HepG2 (cell line): ENCODE results near the gene ARL5C. TPM values are rescaled to one million over a fixed set of nuclear protein-coding genes. Genes with fewer than 3 reads are reported as not detected.

Experiments
- ATAC-seq: fragments of 200-7000 bp; cut with Tn5 transposase; 3 replicates; pipeline ENCODE4 v1.9.1; 2020; ENCODE audit warnings: mild to moderate bottlenecking, moderate library complexity
- BruUV-seq: library from RNA; stranded (reverse); fragments of 400-500 nt; replicated peaks from 2 replicates; lab custom pipeline; 2021; lab: Mats Ljungman, UMichigan
- CTCF ChIA-PET: fragments of 300-600 bp; formaldehyde crosslinking; extraction: SDS; loops from one replicate; lab custom pipeline; 2021; ENCODE audit warnings: low total read pairs, inconsistent platforms, low intra/inter-chr PET ratio; lab: Yijun Ruan, JAX
- POLR2A ChIA-PET: fragments of 350-600 bp; sonication (Branson Sonifier 250); formaldehyde crosslinking; loops from one replicate; lab custom pipeline; 2020; ENCODE audit warnings: antibody characterized with exemption, inconsistent platforms; lab: Yijun Ruan, JAX
- DNase-seq: peaks from one replicate; pipeline ENCODE4 v3.0.0-alpha.2; 2015; ENCODE audit warnings: low spot score
- FAIRE-seq: peaks from 3 replicates; lab custom pipeline; 2011; peaks lifted over from hg19 to GRCh38; lab: Jason Lieb, UNC
- H2AFZ ChIP-seq: one replicate; pipeline ENCODE4 v1.6.1; 2011; ENCODE audit warnings: low read length, inconsistent platforms
- H3K27ac ChIP-seq: fragments of 300-600 bp; 3 replicates; pipeline ENCODE4 v1.8.0; 2011; ENCODE audit warnings: mixed run types, mild to moderate bottlenecking, mixed read lengths, low read length, inconsistent platforms; ENCODE audit not compliant: insufficient read depth; ENCODE audit errors: extremely low read length
- H3K27me3 ChIP-seq, 2 experiments: fragments of 200-600 bp in 1 of 2; 2 replicates in 1 of 2; 3 replicates in 1 of 2; pipeline versions ENCODE4 v1.6.0 to v1.8.0; 2011; ENCODE audit warnings: low read length in 2 of 2, mild to moderate bottlenecking in 2 of 2, moderate library complexity in 2 of 2, inconsistent platforms in 1 of 2; ENCODE audit not compliant: insufficient read depth in 2 of 2, control insufficient read depth in 1 of 2
- H3K36me3 ChIP-seq, 2 experiments: fragments of 200-600 bp in 1 of 2; replicated peaks in 1 of 2; 2 replicates in 1 of 2; 3 replicates in 1 of 2; pipeline versions ENCODE4 v1.5.1 to v1.8.0; 2011; ENCODE audit warnings: low read length in 2 of 2, inconsistent platforms in 1 of 2; ENCODE audit not compliant: insufficient read depth in 2 of 2, control insufficient read depth in 1 of 2
- H3K4me1 ChIP-seq: 2 replicates; pipeline ENCODE4 v1.5.1; 2012; ENCODE audit warnings: low read length, inconsistent platforms; ENCODE audit not compliant: insufficient read depth
- H3K4me2 ChIP-seq: 2 replicates; pipeline ENCODE4 v1.6.0; 2011; ENCODE audit warnings: low read depth, low read length, inconsistent platforms
- H3K4me3 ChIP-seq, 3 experiments: fragments of 200-600 bp in 1 of 3; sonication (generic), shearing (Covaris generic) in 1 of 3; replicated peaks in 1 of 3; 2 replicates each; pipeline ENCODE4 v1.5.1; 2011 to 2016; ENCODE audit warnings: low read length in 3 of 3, inconsistent platforms in 2 of 3, low read depth in 2 of 3, mild to moderate bottlenecking in 2 of 3, control low read depth in 1 of 3, mixed read lengths in 1 of 3; ENCODE audit not compliant: insufficient read depth in 1 of 3
- H3K79me2 ChIP-seq: one replicate; pipeline ENCODE4 v1.6.1; 2011; ENCODE audit warnings: low read length, inconsistent platforms; ENCODE audit not compliant: insufficient read depth
- H3K9ac ChIP-seq: 2 replicates; pipeline ENCODE4 v1.6.0; 2011; ENCODE audit warnings: mild to moderate bottlenecking, low read depth, low read length, inconsistent platforms; ENCODE audit not compliant: insufficient read depth
- H3K9me3 ChIP-seq: 2 replicates; pipeline ENCODE4 v1.5.1; 2012; ENCODE audit warnings: mild to moderate bottlenecking, low read length
- H4K20me1 ChIP-seq: 2 replicates; pipeline ENCODE4 v1.6.0; 2011; ENCODE audit warnings: inconsistent platforms, mild to moderate bottlenecking, low read length, moderate library complexity; ENCODE audit not compliant: insufficient read depth
- AFF4 ChIP-seq: sonication (generic); formaldehyde crosslinking; IDR thresholded peaks from 2 replicates; pipeline ENCODE4 v1.4.0; 2020; ENCODE audit warnings: missing genetic modification reagents
- CREB3 ChIP-seq: sonication (generic); formaldehyde crosslinking; IDR thresholded peaks from 2 replicates; pipeline ENCODE4 v1.5.0; 2020; ENCODE audit warnings: missing genetic modification reagents
- DBP ChIP-seq: sonication (generic); formaldehyde crosslinking; IDR thresholded peaks from 2 replicates; pipeline ENCODE4 v1.4.0; 2020; ENCODE audit warnings: missing genetic modification reagents; ENCODE audit errors: not compliant biosample characterization
- HHEX ChIP-seq: IDR thresholded peaks from 2 replicates; pipeline ENCODE4 v1.6.1; 2016; ENCODE audit warnings: control low read depth
- PAF1 ChIP-seq: IDR thresholded peaks from 2 replicates; pipeline ENCODE4 v1.6.1; 2016; ENCODE audit warnings: missing genetic modification reagents, missing compliant biosample characterization
- PHF20 ChIP-seq: sonication (generic); formaldehyde crosslinking; IDR thresholded peaks from 2 replicates; pipeline ENCODE4 v1.5.0; 2020; ENCODE audit warnings: mild to moderate bottlenecking, missing genetic modification reagents
- SKI ChIP-seq: fragments of 450-650 bp; IDR thresholded peaks from one replicate; pipeline ENCODE4 v1.6.1; 2018; ENCODE audit warnings: mild to moderate bottlenecking; ENCODE audit not compliant: partially characterized antibody
- SP2 ChIP-seq: sonication (generic); formaldehyde crosslinking; IDR thresholded peaks from 2 replicates; pipeline ENCODE4 v1.5.1; 2020; ENCODE audit warnings: mild to moderate bottlenecking, missing genetic modification reagents
- SYNCRIP ChIP-seq: fragments of 200-400 bp; formaldehyde crosslinking; IDR thresholded peaks from 2 replicates; pipeline ENCODE4 v1.6.1; 2018; ENCODE audit warnings: mild to moderate bottlenecking, low read depth, low read length; ENCODE audit not compliant: insufficient read depth
- TFDP2 ChIP-seq: sonication (generic); formaldehyde crosslinking; IDR thresholded peaks from 2 replicates; pipeline ENCODE4 v1.4.0; 2020; ENCODE audit warnings: missing genetic modification reagents
- TRAFD1 ChIP-seq: sonication (generic); formaldehyde crosslinking; IDR thresholded peaks from 2 replicates; pipeline ENCODE4 v1.5.1; 2020; ENCODE audit warnings: missing genetic modification reagents, mild to moderate bottlenecking, borderline replicate concordance
- ZNF12 ChIP-seq: sonication (generic); formaldehyde crosslinking; IDR thresholded peaks from 2 replicates; pipeline ENCODE4 v1.5.0; 2020; ENCODE audit warnings: missing genetic modification reagents
- ZNF20 ChIP-seq: sonication (generic); formaldehyde crosslinking; IDR thresholded peaks from 2 replicates; pipeline ENCODE4 v1.4.0; 2020; ENCODE audit warnings: mild to moderate bottlenecking, moderate library complexity, missing genetic modification reagents
- ZNF501 ChIP-seq: sonication (generic); formaldehyde crosslinking; IDR thresholded peaks from 2 replicates; pipeline ENCODE4 v1.5.1; 2020; ENCODE audit warnings: mild to moderate bottlenecking, moderate library complexity, missing genetic modification reagents
- ZNF773 ChIP-seq: sonication (generic); formaldehyde crosslinking; IDR thresholded peaks from 2 replicates; pipeline ENCODE4 v1.4.0; 2020; ENCODE audit warnings: missing genetic modification reagents, borderline replicate concordance
- ZNF781 ChIP-seq: sonication (generic); formaldehyde crosslinking; IDR thresholded peaks from 2 replicates; pipeline ENCODE4 v1.5.1; 2020; ENCODE audit warnings: borderline replicate concordance, mild to moderate bottlenecking, missing genetic modification reagents; ENCODE audit errors: not compliant biosample characterization
- ZSCAN31 ChIP-seq: sonication (generic); formaldehyde crosslinking; IDR thresholded peaks from 2 replicates; pipeline ENCODE4 v1.5.0; 2020; ENCODE audit warnings: low read depth, mild to moderate bottlenecking, missing genetic modification reagents
- WGBS: methylation state at CpG from one replicate; pipeline ENCODE4 v1.1.6; 2017; ENCODE audit warnings: low lambda C conversion rate; 5-methylcytosine and 5-hydroxymethylcytosine counted together
- in situ Hi-C: cut with HindIII; loops from 2 replicates; pipeline ENCODE4 v1.10.0; 2017; ENCODE audit warnings: low pct_unique_long_range_greater_than_20kb; ENCODE audit not compliant: extremely low pct_ligation_motif_present
- intact Hi-C: fragments of 100-400 bp; cut with micrococcal nuclease; formaldehyde crosslinking; loops from one replicate; pipeline ENCODE4 v1.10.0; 2022; ENCODE audit not compliant: unreplicated experiment
- polyA plus RNA-seq, 8 experiments: library from polyadenylated mRNA; depleted of rRNA in 3 of 8; stranded (reverse) in 7 of 8; unstranded in 1 of 8; fragments of >200 nt; fragmentation: Illumina TruSeq in 4 of 8; extraction: Trizol in 4 of 8; gene quantifications; 2 replicates each; pipeline versions ENCODE4 v1.2.1 to v1.2.3, GENCODE V29; 2011 to 2016; ENCODE audit warnings: low read depth in 4 of 8, missing spikeins in 1 of 8, mixed read lengths in 1 of 8; ENCODE audit not compliant: insufficient read depth in 1 of 8
- total RNA-seq, 5 experiments: library from RNA; depleted of rRNA; stranded (reverse); fragments of >200 nt; fragmentation: Illumina TruSeq; extraction: Trizol; gene quantifications; 2 replicates each; pipeline ENCODE4 v1.2.3, GENCODE V29; 2016; ENCODE audit warnings: low read depth in 1 of 5

Gene ARL5C
- total and polyA plus RNA-seq, 2 of the 13 experiments (the other 11 are each of a cell fraction or from before 2014, with no cell fraction given), result not detected

GRCh38 chr17:39126436-39126835 is 39.5 kb downstream of the ARL5C start:
- intact Hi-C loops (no loop called here), in situ Hi-C loops (no loop called here)
- Histone ChIP-seq H3K27ac (no peak overlapping the region), H3K27me3 (peaks cover 2 to 16% of the 10 kb centered on the region in 2 experiments; a peak in 4 of 5 replicates), H3K79me2 (no peaks in the 10 kb centered on the region), H2AFZ (no peak overlapping the region), H3K4me1 (no peaks in the 10 kb centered on the region), H3K9me3 (no peaks in the 10 kb centered on the region), H3K36me3 (no peaks in the 10 kb centered on the region), H3K4me2 (no peak overlapping the region), H3K4me3 (no peak overlapping the region), H3K9ac (no peak overlapping the region), H4K20me1 (no peaks in the 10 kb centered on the region)
- CTCF ChIA-PET, result no interaction called here
- TF ChIP-seq SYNCRIP (no peak), ZNF12 (no peak), ZNF20 (CRISPR knock-in tag) (no peak), ZNF773 (CRISPR knock-in tag) (no peak), SP2 (CRISPR knock-in tag) (no peak), AFF4 (CRISPR knock-in tag) (no peak), ZSCAN31 (no peak), SKI (no peak), TRAFD1 (CRISPR knock-in tag) (no peak), ZNF781 (CRISPR knock-in tag) (no peak), TFDP2 (CRISPR knock-in tag) (no peak), ZNF501 (CRISPR knock-in tag) (no peak), PAF1 (CRISPR knock-in tag) (no peak), HHEX (no peak), PHF20 (CRISPR knock-in tag) (no peak), DBP (CRISPR knock-in tag) (no peak), CREB3 (no peak)
- WGBS, result 55% methylated on average over 6 of the region's 6 CpGs
- DNase-seq, result no peak
- POLR2A ChIA-PET, result no interaction called here
- no TSS peak for BruUV-seq
- FAIRE-seq, result no peak
- ATAC-seq, result no peak
